GM12878 (cell line): ENCODE measurements around the gene OR4F6. TPM values are rescaled to one million over a fixed set of nuclear protein-coding genes. Genes with fewer than 3 reads are reported as not detected.

ENCODE experiments used
- ATAC-seq: fragments of 200-7000 bp; cut with Tn5 transposase; 3 replicates; pipeline ENCODE4 v1.9.1; 2020; ENCODE audit warnings: mild to moderate bottlenecking, moderate library complexity
- BruUV-seq: library from RNA; stranded (reverse); fragments of 400-500 nt; replicated peaks from 2 replicates; lab custom pipeline; 2021; lab: Mats Ljungman, UMichigan
- CTCF ChIA-PET: fragments of 300-600 bp; sonication (Branson Sonifier 250); formaldehyde crosslinking; extraction: SDS; loops from one replicate; lab custom pipeline; 2021; ENCODE audit warnings: inconsistent platforms; lab: Yijun Ruan, JAX
- POLR2A ChIA-PET: fragments of 350-600 bp; formaldehyde crosslinking; extraction: SDS; loops from one replicate; lab custom pipeline; 2021; ENCODE audit warnings: inconsistent platforms; lab: Charles Lee
- RAD21 ChIA-PET: fragments of 300-600 bp; sonication (Branson Sonifier 250); formaldehyde crosslinking; loops from one replicate; lab custom pipeline; 2023; ENCODE audit warnings: antibody characterized with exemption; ENCODE audit not compliant: unreplicated experiment; lab: Charles Lee
- SMC1A ChIA-PET: fragments of 300-600 bp; sonication (Branson Sonifier 250); formaldehyde crosslinking; loops from one replicate; lab custom pipeline; 2023; ENCODE audit not compliant: unreplicated experiment, uncharacterized antibody; lab: Charles Lee
- DNase-seq: peaks from one replicate; pipeline ENCODE4 v3.0.0-alpha.2; 2011; ENCODE audit warnings: low read depth, low spot score
- FAIRE-seq: peaks from 3 replicates; lab custom pipeline; 2011; peaks lifted over from hg19 to GRCh38; lab: Jason Lieb, UNC
- H2AFZ ChIP-seq: 2 replicates; pipeline ENCODE4 v1.6.0; 2011; ENCODE audit warnings: low read depth, low read length, control low read depth; ENCODE audit not compliant: control insufficient read depth
- H3K27ac ChIP-seq: 2 replicates; pipeline ENCODE4 v1.5.1; 2011; ENCODE audit warnings: control low read depth; ENCODE audit not compliant: control insufficient read depth, insufficient read depth
- H3K27me3 ChIP-seq, 2 experiments: replicated peaks in 1 of 2; 2 replicates each; pipeline versions ENCODE4 v1.6.0 to v1.6.1; 2011; ENCODE audit warnings: low read length in 1 of 2; ENCODE audit not compliant: control insufficient read depth in 2 of 2, insufficient read depth in 2 of 2
- H3K36me3 ChIP-seq, 2 experiments: 2 replicates each; pipeline ENCODE4 v1.5.1; 2011; ENCODE audit warnings: low read length in 1 of 2; ENCODE audit not compliant: control insufficient read depth in 2 of 2, insufficient read depth in 2 of 2
- H3K4me1 ChIP-seq: 2 replicates; pipeline ENCODE4 v1.6.1; 2011; ENCODE audit warnings: mild to moderate bottlenecking, low read length, moderate library complexity, mixed read lengths; ENCODE audit not compliant: control insufficient read depth, insufficient read depth
- H3K4me2 ChIP-seq: 2 replicates; pipeline ENCODE4 v1.6.0; 2011; ENCODE audit warnings: control low read depth; ENCODE audit not compliant: control insufficient read depth, insufficient read depth
- H3K4me3 ChIP-seq: fragments of 200-600 bp; sonication (generic); 2 replicates; pipeline ENCODE4 v1.5.1; 2016
- H3K79me2 ChIP-seq: 2 replicates; pipeline ENCODE4 v1.6.0; 2011; ENCODE audit warnings: low read length; ENCODE audit not compliant: control insufficient read depth, insufficient read depth
- H3K9ac ChIP-seq: 2 replicates; pipeline ENCODE4 v1.8.0; 2011; ENCODE audit warnings: low read length, control low read depth, mixed read lengths; ENCODE audit not compliant: control insufficient read depth, insufficient read depth
- H3K9me3 ChIP-seq: replicated peaks from 3 replicates; pipeline ENCODE4 v1.5.1; 2011; ENCODE audit warnings: mild to moderate bottlenecking, low read length; ENCODE audit not compliant: control insufficient read depth, insufficient read depth
- H4K20me1 ChIP-seq: 2 replicates; pipeline ENCODE4 v1.6.0; 2011; ENCODE audit not compliant: control insufficient read depth, insufficient read depth
- CREB1 ChIP-seq: IDR thresholded peaks from 2 replicates; pipeline ENCODE4 v1.6.1; 2012; ENCODE audit warnings: low read depth, mild to moderate bottlenecking, inconsistent platforms
- IRF4 ChIP-seq: IDR thresholded peaks from 2 replicates; pipeline ENCODE4 v1.6.1; 2011; ENCODE audit warnings: low read depth, low read length
- PAX8 ChIP-seq: fragments of 450-650 bp; IDR thresholded peaks from 2 replicates; pipeline ENCODE4 v1.6.1; 2017; ENCODE audit warnings: mild to moderate bottlenecking, moderate library complexity
- PRDM15 ChIP-seq: fragments of 450-650 bp; formaldehyde crosslinking; IDR thresholded peaks from 2 replicates; pipeline ENCODE4 v1.4.0; 2020; ENCODE audit warnings: mild to moderate bottlenecking, moderate library complexity
- TCF3 ChIP-seq: IDR thresholded peaks from 2 replicates; pipeline ENCODE4 v1.6.1; 2012; ENCODE audit warnings: low read depth, mild to moderate bottlenecking, low read length, borderline replicate concordance; ENCODE audit not compliant: insufficient read depth
- YY1 ChIP-seq: IDR thresholded peaks from 2 replicates; pipeline ENCODE4 v1.6.1; 2011; ENCODE audit warnings: low read depth, mild to moderate bottlenecking, low read length
- ZNF274 ChIP-seq: IDR thresholded peaks from one replicate; pipeline ENCODE4 v1.8.0; 2011; ENCODE audit not compliant: insufficient read length, insufficient read depth
- ZNF384 ChIP-seq: IDR thresholded peaks from 2 replicates; pipeline ENCODE4 v1.6.1; 2012; ENCODE audit warnings: low read depth, mild to moderate bottlenecking, low read length, improper control_type of control experiment, borderline replicate concordance
- WGBS: methylation state at CpG from one replicate; pipeline ENCODE4 v1.1.6; 2016; ENCODE audit warnings: low lambda C conversion rate; ENCODE audit not compliant: insufficient replicate concordance, insufficient coverage; ENCODE audit errors: missing lambda C conversion rate; 5-methylcytosine and 5-hydroxymethylcytosine counted together
- in situ Hi-C: fragments of 300-500 bp; cut with MboI; formaldehyde crosslinking; loops from 9 replicates; pipeline ENCODE4 v1.14.3; 2018; ENCODE audit warnings: mixed read lengths
- intact Hi-C: fragments of 100-400 bp; cut with micrococcal nuclease; formaldehyde crosslinking; loops from one replicate; pipeline ENCODE4 v1.14.2; 2022; ENCODE audit not compliant: unreplicated experiment
- polyA plus RNA-seq, 11 experiments: library from polyadenylated mRNA; depleted of rRNA in 4 of 11; unstranded in 6 of 11; stranded (reverse) in 5 of 11; fragments of >200 nt; fragmentation: Nextera tagmentation in 4 of 11; fragmentation: Illumina TruSeq in 1 of 11; extraction: Ambion mirVana in 4 of 11; extraction: Trizol in 1 of 11; gene quantifications; 1 replicate in 1 of 11; 2 replicates in 10 of 11; pipeline versions ENCODE4 v1.2.1 to v1.2.3, GENCODE V29; 2011 to 2016; ENCODE audit warnings: inconsistent platforms in 2 of 11, missing spikeins in 2 of 11, low read depth in 1 of 11
- total RNA-seq, 4 experiments: library from RNA; depleted of rRNA in 3 of 4; stranded (reverse); fragments of >200 nt in 3 of 4; fragmentation: Illumina TruSeq in 1 of 4; extraction: Trizol in 1 of 4; gene quantifications; 2 replicates each; pipeline versions ENCODE4 v1.2.1 to v1.2.3, GENCODE V29; 2013 to 2021
- TF ChIP-seq, protein P1 (sequence below): fragments of 450-650 bp; IDR thresholded peaks from 2 replicates; pipeline ENCODE4 v1.6.1; 2017; ENCODE audit warnings: mild to moderate bottlenecking
- TF ChIP-seq, protein P2 (sequence below): fragments of 450-650 bp; formaldehyde crosslinking; IDR thresholded peaks from 2 replicates; pipeline ENCODE4 v1.5.0; 2022; ENCODE audit warnings: mild to moderate bottlenecking, missing genetic modification characterization

The OR4F6 gene
- total and polyA plus RNA-seq, 10 of the 15 experiments (the other 5 are each of a cell fraction or from before 2014, with no cell fraction given): not detected

- ATAC-seq: no peak
- Histone ChIP-seq H3K9ac (no peak overlapping the region), H3K9me3 (no peaks in the 10 kb centered on the region), H3K27ac (no peak overlapping the region), H3K36me3 (no peaks in the 10 kb centered on the region), H3K27me3 (no peaks in the 10 kb centered on the region), H3K79me2 (no peaks in the 10 kb centered on the region), H3K4me2 (no peak overlapping the region), H3K4me3 (no peak overlapping the region), H2AFZ (no peak overlapping the region), H4K20me1 (no peaks in the 10 kb centered on the region), H3K4me1 (no peaks in the 10 kb centered on the region)
- ChIA-PET CTCF (no interaction called here), POLR2A (no interaction called here), SMC1A (no interaction called here), RAD21 (no interaction called here)
- DNase-seq: no peak
- BruUV-seq: no TSS peak
- intact Hi-C loops (no loop called here), in situ Hi-C loops (no loop called here)
- TF ChIP-seq TCF3 (no peak), PAX8 (no peak), ZNF274 (no peak), YY1 (no peak), PRDM15 (CRISPR knock-in tag) (no peak), ZNF384 (no peak), CREB1 (no peak), IRF4 (no peak)
- TF ChIP-seq, protein P1, sequence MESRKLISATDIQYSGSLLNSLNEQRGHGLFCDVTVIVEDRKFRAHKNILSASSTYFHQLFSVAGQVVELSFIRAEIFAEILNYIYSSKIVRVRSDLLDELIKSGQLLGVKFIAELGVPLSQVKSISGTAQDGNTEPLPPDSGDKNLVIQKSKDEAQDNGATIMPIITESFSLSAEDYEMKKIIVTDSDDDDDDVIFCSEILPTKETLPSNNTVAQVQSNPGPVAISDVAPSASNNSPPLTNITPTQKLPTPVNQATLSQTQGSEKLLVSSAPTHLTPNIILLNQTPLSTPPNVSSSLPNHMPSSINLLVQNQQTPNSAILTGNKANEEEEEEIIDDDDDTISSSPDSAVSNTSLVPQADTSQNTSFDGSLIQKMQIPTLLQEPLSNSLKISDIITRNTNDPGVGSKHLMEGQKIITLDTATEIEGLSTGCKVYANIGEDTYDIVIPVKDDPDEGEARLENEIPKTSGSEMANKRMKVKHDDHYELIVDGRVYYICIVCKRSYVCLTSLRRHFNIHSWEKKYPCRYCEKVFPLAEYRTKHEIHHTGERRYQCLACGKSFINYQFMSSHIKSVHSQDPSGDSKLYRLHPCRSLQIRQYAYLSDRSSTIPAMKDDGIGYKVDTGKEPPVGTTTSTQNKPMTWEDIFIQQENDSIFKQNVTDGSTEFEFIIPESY: no peak
- TF ChIP-seq, protein P2, sequence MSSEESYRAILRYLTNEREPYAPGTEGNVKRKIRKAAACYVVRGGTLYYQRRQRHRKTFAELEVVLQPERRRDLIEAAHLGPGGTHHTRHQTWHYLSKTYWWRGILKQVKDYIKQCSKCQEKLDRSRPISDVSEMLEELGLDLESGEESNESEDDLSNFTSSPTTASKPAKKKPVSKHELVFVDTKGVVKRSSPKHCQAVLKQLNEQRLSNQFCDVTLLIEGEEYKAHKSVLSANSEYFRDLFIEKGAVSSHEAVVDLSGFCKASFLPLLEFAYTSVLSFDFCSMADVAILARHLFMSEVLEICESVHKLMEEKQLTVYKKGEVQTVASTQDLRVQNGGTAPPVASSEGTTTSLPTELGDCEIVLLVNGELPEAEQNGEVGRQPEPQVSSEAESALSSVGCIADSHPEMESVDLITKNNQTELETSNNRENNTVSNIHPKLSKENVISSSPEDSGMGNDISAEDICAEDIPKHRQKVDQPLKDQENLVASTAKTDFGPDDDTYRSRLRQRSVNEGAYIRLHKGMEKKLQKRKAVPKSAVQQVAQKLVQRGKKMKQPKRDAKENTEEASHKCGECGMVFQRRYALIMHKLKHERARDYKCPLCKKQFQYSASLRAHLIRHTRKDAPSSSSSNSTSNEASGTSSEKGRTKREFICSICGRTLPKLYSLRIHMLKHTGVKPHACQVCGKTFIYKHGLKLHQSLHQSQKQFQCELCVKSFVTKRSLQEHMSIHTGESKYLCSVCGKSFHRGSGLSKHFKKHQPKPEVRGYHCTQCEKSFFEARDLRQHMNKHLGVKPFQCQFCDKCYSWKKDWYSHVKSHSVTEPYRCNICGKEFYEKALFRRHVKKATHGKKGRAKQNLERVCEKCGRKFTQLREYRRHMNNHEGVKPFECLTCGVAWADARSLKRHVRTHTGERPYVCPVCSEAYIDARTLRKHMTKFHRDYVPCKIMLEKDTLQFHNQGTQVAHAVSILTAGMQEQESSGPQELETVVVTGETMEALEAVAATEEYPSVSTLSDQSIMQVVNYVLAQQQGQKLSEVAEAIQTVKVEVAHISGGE (CRISPR knock-in tag): no peak
- no peak for FAIRE-seq
- WGBS: 34% methylated on average over 6 of the region's 6 CpGs
Measured at GRCh38 chr15:101820781-101821180, 17.5 kb downstream of the OR4F6 start.
